GM12891 (cell line): ENCODE results near the gene KDM2B.

Source experiments
- POLR2A ChIP-seq: IDR thresholded peaks from 2 replicates; pipeline ENCODE4 v1.6.1; 2011; ENCODE audit warnings: low read depth, low read length, control low read depth
- POLR2AphosphoS5 ChIP-seq: IDR thresholded peaks from 2 replicates; pipeline ENCODE4 v1.6.1; 2011; ENCODE audit warnings: low read depth, low read length, control low read depth

DNA sequence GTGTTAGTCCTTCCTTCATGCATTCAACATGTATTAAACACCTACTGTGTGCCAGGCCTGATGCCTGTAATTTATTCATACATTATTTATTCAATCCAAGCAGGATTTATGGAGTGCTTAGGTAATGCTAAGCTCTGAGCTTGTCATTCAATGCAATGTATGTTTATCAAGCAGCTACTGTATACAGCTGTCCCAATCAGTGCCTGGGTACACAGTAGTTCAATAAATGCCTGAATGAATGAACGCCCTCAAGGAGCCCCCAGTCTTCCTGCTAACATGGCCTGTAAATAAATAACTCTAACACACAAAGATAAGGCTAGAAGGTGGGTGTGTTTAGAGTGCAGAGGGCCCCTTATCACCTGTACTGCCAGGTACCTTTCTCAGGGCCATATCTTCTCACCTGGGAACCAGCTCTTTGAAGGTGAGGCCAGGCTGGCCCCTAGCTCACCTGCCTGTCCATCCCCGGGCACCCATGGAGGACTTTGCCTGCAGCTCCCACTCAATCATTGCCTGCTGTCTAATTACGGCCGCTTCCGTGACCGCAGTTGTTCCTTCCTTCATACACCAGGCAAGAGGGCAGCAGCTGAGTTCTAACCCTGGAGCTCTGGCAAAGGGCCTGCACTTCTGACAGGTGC is 20.0 kb upstream of the KDM2B start:
- TF ChIP-seq POLR2AphosphoS5 (no peak), POLR2A (no peak)
